H1 (cell line): Measurements from ENCODE around the gene FBXO41. TPM values are rescaled to one million over a fixed set of nuclear protein-coding genes. Genes with fewer than 3 reads are reported as not detected.

ENCODE experiments used
- CTCF ChIA-PET: fragments of 300-600 bp; sonication (Branson Sonifier 250); formaldehyde crosslinking; loops from one replicate; lab custom pipeline; 2021; ENCODE audit not compliant: partially characterized antibody; lab: Charles Lee
- POLR2A ChIA-PET: fragments of 300-600 bp; sonication (Branson Sonifier 250); formaldehyde crosslinking; loops from one replicate; lab custom pipeline; 2021; ENCODE audit warnings: inconsistent platforms; ENCODE audit not compliant: partially characterized antibody; lab: Charles Lee
- DNase-seq, 2 experiments: peaks; one replicate each; pipeline versions ENCODE4 v3.0.0 to v3.0.0-alpha.2; 2010 to 2022; ENCODE audit warnings: low spot score in 2 of 2, low read depth in 1 of 2, mixed read lengths in 1 of 2
- FAIRE-seq: peaks from 2 replicates; lab custom pipeline; 2011; peaks lifted over from hg19 to GRCh38; lab: Jason Lieb, UNC
- H2AFZ ChIP-seq: 2 replicates; pipeline ENCODE4 v1.8.1; 2012; ENCODE audit warnings: low read length, inconsistent platforms
- H2AK5ac ChIP-seq: 2 replicates; pipeline ENCODE4 v1.6.1; 2013; ENCODE audit warnings: low read depth, low read length
- H2BK120ac ChIP-seq: replicated peaks from 2 replicates; pipeline ENCODE3; 2013; ENCODE audit warnings: low read depth, low read length, inconsistent platforms
- H2BK12ac ChIP-seq: 2 replicates; pipeline ENCODE4 v1.6.1; 2013; ENCODE audit warnings: low read depth, low read length
- H2BK15ac ChIP-seq: 2 replicates; pipeline ENCODE4 v1.6.1; 2013; ENCODE audit warnings: low read length
- H2BK20ac ChIP-seq: 2 replicates; pipeline ENCODE4 v1.6.1; 2013; ENCODE audit warnings: low read length
- H2BK5ac ChIP-seq: 2 replicates; pipeline ENCODE4 v1.6.1; 2013; ENCODE audit warnings: low read depth, low read length
- H3K14ac ChIP-seq: 2 replicates; pipeline ENCODE4 v1.6.1; 2013; ENCODE audit warnings: inconsistent platforms; ENCODE audit not compliant: insufficient read length
- H3K18ac ChIP-seq: 2 replicates; pipeline ENCODE4 v1.6.1; 2013; ENCODE audit warnings: low read length; ENCODE audit errors: extremely low read depth
- H3K23ac ChIP-seq: 2 replicates; pipeline ENCODE4 v1.6.1; 2013; ENCODE audit warnings: inconsistent platforms; ENCODE audit not compliant: insufficient read length
- H3K23me2 ChIP-seq: 2 replicates; pipeline ENCODE4 v1.6.1; 2013; ENCODE audit warnings: low read depth, low read length
- H3K27ac ChIP-seq: 2 replicates; pipeline ENCODE4 v1.6.1; 2011; ENCODE audit warnings: low read depth, low read length, inconsistent platforms
- H3K27me3 ChIP-seq, 4 experiments: replicated peaks in 1 of 4; 1 replicate in 1 of 4; 2 replicates in 3 of 4; pipeline versions ENCODE4 v1.6.1 to v1.8.1; 2011 to 2013; ENCODE audit warnings: low read length in 3 of 4, mild to moderate bottlenecking in 3 of 4, inconsistent platforms in 2 of 4, mixed read lengths in 2 of 4, moderate library complexity in 1 of 4; ENCODE audit not compliant: control insufficient read depth in 3 of 4, insufficient read depth in 3 of 4; ENCODE audit errors: extremely low read depth in 1 of 4
- H3K36me3 ChIP-seq, 4 experiments: 2 replicates each; pipeline versions ENCODE4 v1.6.1 to v1.8.1; 2011 to 2013; ENCODE audit warnings: mild to moderate bottlenecking in 4 of 4, low read length in 3 of 4, moderate library complexity in 2 of 4, control low read depth in 1 of 4, inconsistent platforms in 1 of 4; ENCODE audit not compliant: insufficient read depth in 4 of 4, control insufficient read depth in 2 of 4
- H3K4ac ChIP-seq: replicated peaks from 2 replicates; pipeline ENCODE3; 2013; ENCODE audit warnings: low read length, low read depth, mixed read lengths, inconsistent platforms; ENCODE audit not compliant: insufficient read length
- H3K4me1 ChIP-seq, 4 experiments: replicated peaks in 1 of 4; 1 replicate in 1 of 4; 2 replicates in 3 of 4; pipeline versions ENCODE4 v1.6.1 to v1.8.1; 2011 to 2013; ENCODE audit warnings: low read length in 3 of 4, inconsistent platforms in 2 of 4, mixed read lengths in 1 of 4; ENCODE audit not compliant: insufficient read depth in 4 of 4, control insufficient read depth in 3 of 4
- H3K4me2 ChIP-seq, 2 experiments: 2 replicates each; pipeline versions ENCODE4 v1.6.1 to v1.8.1; 2011 to 2013; ENCODE audit warnings: low read depth in 2 of 2, low read length in 2 of 2, control low read depth in 1 of 2, inconsistent platforms in 1 of 2, mild to moderate bottlenecking in 1 of 2; ENCODE audit not compliant: insufficient read depth in 1 of 2
- H3K4me3 ChIP-seq, 4 experiments: fragments of 200-600, 300-600 bp in 1 of 4; sonication (generic), shearing (Covaris generic), sonication (Bioruptor Twin) in 1 of 4; 2 replicates each; pipeline versions ENCODE4 v1.5.1 to v1.8.1; 2011 to 2016; ENCODE audit warnings: low read length in 4 of 4, low read depth in 3 of 4, control low read depth in 2 of 4, inconsistent platforms in 2 of 4, mild to moderate bottlenecking in 2 of 4, mixed read lengths in 1 of 4, moderate library complexity in 1 of 4; ENCODE audit not compliant: insufficient read depth in 2 of 4; ENCODE audit errors: extremely low read depth in 1 of 4
- H3K56ac ChIP-seq: replicated peaks from 2 replicates; pipeline ENCODE3; 2013; ENCODE audit warnings: low read depth, mild to moderate bottlenecking, mixed read lengths, low read length, inconsistent platforms; ENCODE audit not compliant: insufficient read length
- H3K79me1 ChIP-seq: 2 replicates; pipeline ENCODE4 v1.6.1; 2013; ENCODE audit warnings: low read depth, low read length, control low read depth
- H3K79me2 ChIP-seq, 2 experiments: 2 replicates each; pipeline versions ENCODE4 v1.6.1 to v1.8.1; 2012 to 2013; ENCODE audit warnings: low read length in 2 of 2, mild to moderate bottlenecking in 2 of 2, inconsistent platforms in 1 of 2; ENCODE audit not compliant: insufficient read depth in 2 of 2, control insufficient read depth in 1 of 2
- H3K9ac ChIP-seq, 4 experiments: replicated peaks in 1 of 4; 1 replicate in 1 of 4; 2 replicates in 3 of 4; pipeline versions ENCODE4 v1.6.1 to v1.8.1; 2011 to 2013; ENCODE audit warnings: low read depth in 3 of 4, low read length in 3 of 4, control low read depth in 2 of 4, mild to moderate bottlenecking in 2 of 4, moderate library complexity in 2 of 4, inconsistent platforms in 1 of 4; ENCODE audit errors: extremely low read depth in 1 of 4
- H3K9me3 ChIP-seq, 2 experiments: 2 replicates each; pipeline versions ENCODE4 v1.6.1 to v1.8.1; 2012 to 2013; ENCODE audit warnings: mild to moderate bottlenecking in 2 of 2, moderate library complexity in 2 of 2, control low read depth in 1 of 2, inconsistent platforms in 1 of 2, low read depth in 1 of 2, low read length in 1 of 2, mixed read lengths in 1 of 2; ENCODE audit not compliant: insufficient read depth in 2 of 2
- H4K20me1 ChIP-seq, 2 experiments: replicated peaks in 1 of 2; 2 replicates each; pipeline versions ENCODE3 to v1.8.1; 2011 to 2013; ENCODE audit warnings: inconsistent platforms in 2 of 2, low read length in 2 of 2, mild to moderate bottlenecking in 1 of 2; ENCODE audit not compliant: insufficient read depth in 2 of 2, control insufficient read depth in 1 of 2
- H4K5ac ChIP-seq: 2 replicates; pipeline ENCODE4 v1.6.1; 2013; ENCODE audit warnings: low read length, low read depth, mixed read lengths, inconsistent platforms; ENCODE audit not compliant: insufficient read length
- H4K8ac ChIP-seq: 2 replicates; pipeline ENCODE4 v1.8.0; 2013; ENCODE audit warnings: mild to moderate bottlenecking, moderate library complexity, low read length, inconsistent platforms; ENCODE audit not compliant: insufficient read depth; ENCODE audit errors: extremely low read depth
- H4K91ac ChIP-seq: replicated peaks from 2 replicates; pipeline ENCODE3; 2013; ENCODE audit warnings: low read length, mixed read lengths, inconsistent platforms; ENCODE audit not compliant: insufficient read length
- POLR2AphosphoS5 ChIP-seq: IDR thresholded peaks from 2 replicates; pipeline ENCODE4 v1.6.1; 2011; ENCODE audit warnings: low read depth, low read length
- WGBS, 2 experiments: shearing (Covaris generic) in 1 of 2; methylation state at CpG; one replicate each; pipeline versions ENCODE4 v1.1.6 to v1.1.7; 2013 to 2015; ENCODE audit warnings: low lambda C conversion rate in 2 of 2, mixed read lengths in 2 of 2, inconsistent platforms in 1 of 2, low coverage in 1 of 2, missing lambda C conversion rate in 1 of 2; ENCODE audit not compliant: insufficient replicate concordance in 2 of 2, insufficient coverage in 1 of 2, insufficient read length in 1 of 2; ENCODE audit errors: extremely low coverage in 1 of 2, missing lambda C conversion rate in 1 of 2; 5-methylcytosine and 5-hydroxymethylcytosine counted together
- polyA plus RNA-seq, 7 experiments: library from polyadenylated mRNA; depleted of rRNA in 3 of 7; stranded (reverse) in 5 of 7; unstranded in 2 of 7; fragments of >200 nt in 5 of 7; fragments of 200-250 nt in 2 of 7; gene quantifications; 1 replicate in 5 of 7; 2 replicates in 1 of 7; 4 replicates in 1 of 7; pipeline versions ENCODE4 v1.2.1 to v1.2.3, GENCODE V29; 2011 to 2013; ENCODE audit warnings: missing spikeins in 2 of 7, mixed read lengths in 2 of 7
- total RNA-seq: library from RNA; stranded (reverse); fragmentation: NEBNext Ultra II Directional; extraction: Animal tissue kit (Norgen Biotek cat#: 25700); gene quantifications from 2 replicates; pipeline ENCODE4 v1.2.1, GENCODE V29; 2021
- TF ChIP-seq, protein P1 (sequence below): IDR thresholded peaks from 2 replicates; pipeline ENCODE4 v1.6.1; 2012; ENCODE audit warnings: inconsistent platforms

The FBXO41 gene
- total and polyA plus RNA-seq, 2 of the 8 experiments (the other 6 are each of a cell fraction or from before 2014, with no cell fraction given): 11.2 to 14.3 TPM

DNA sequence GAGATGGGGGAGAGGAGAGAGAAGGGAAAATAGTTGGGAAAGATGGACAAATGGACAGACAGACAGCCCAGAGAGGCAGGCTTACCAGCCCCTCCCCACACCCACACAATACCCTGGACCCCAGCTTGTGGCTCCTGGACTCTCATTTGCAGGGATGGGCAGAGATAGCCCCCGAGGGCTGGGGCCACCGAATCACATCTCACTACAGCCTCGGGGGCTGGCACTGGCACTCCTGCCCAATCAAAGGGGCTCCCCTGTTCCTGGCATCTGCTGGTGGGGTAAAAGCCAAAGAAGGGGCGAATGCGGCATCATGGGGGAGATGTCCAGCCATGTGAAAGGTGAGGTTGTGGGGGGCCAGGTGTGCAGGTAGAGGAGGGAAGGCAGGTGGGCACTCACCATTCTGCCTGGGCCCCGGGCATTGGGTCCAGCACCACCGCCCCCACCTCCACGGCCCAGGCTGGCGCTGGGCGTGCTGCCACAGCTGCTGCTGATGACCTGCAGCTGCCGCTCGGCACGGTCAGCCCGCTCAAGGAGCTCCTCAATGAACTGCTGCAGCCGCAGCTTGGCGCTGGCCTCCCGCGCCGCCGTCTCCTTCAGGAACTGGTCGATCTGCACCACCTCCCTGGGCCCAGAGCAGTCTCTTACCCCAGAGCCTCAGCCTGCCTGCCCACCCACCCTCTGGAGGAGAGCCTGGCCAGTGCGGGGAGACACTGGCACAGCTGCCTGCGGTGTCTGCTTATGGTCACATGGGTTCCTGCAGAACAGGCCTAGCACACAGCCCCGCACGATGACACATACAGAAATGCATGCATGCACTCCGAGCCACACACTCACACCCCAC is 18.0 kb downstream of the FBXO41 start:
- peaks cover 10% of the 10 kb centered on the region; the same call in 1 of the 2 replicates for H3K23me2 ChIP-seq
- no peak for DNase-seq
- H4K91ac ChIP-seq: no peak overlapping the region
- H2BK12ac ChIP-seq: no peak overlapping the region
- H4K5ac ChIP-seq: no peak overlapping the region
- FAIRE-seq: no peak
- H3K4me3 ChIP-seq: no peak overlapping the region
- H4K20me1 ChIP-seq: peaks cover 6 to 39% of the 10 kb centered on the region in 2 experiments
- CTCF ChIA-PET: interaction anchor here (1.2 kb wide), 1 partner anchor 23 kb away, joined by 6 read pairs; no protein-coding TSS in a partner anchor
- H3K36me3 ChIP-seq: peaks cover 0 to 11% (median 4%) of the 10 kb centered on the region in 4 experiments; a peak in 4 of 8 replicates
- no peak overlapping the region for H2BK15ac ChIP-seq
- no peak overlapping the region for H3K14ac ChIP-seq
- H3K9ac ChIP-seq: no peak overlapping the region
- no peak overlapping the region for H2BK20ac ChIP-seq
- no peak overlapping the region for H3K4ac ChIP-seq
- H2AFZ ChIP-seq: no peak overlapping the region
- H3K4me1 ChIP-seq: peaks cover 0 to 10% (median 6%) of the 10 kb centered on the region in 4 experiments; a peak in 5 of 7 replicates
- H2BK5ac ChIP-seq: no peak overlapping the region
- TF ChIP-seq, protein P1, sequence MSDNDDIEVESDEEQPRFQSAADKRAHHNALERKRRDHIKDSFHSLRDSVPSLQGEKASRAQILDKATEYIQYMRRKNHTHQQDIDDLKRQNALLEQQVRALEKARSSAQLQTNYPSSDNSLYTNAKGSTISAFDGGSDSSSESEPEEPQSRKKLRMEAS: no peak
- no peak for TF ChIP-seq POLR2AphosphoS5
- TF ChIP-seq, all 59 proteins: peak for 0
- Histone ChIP-seq H3K4me2 (no peak overlapping the region), H4K8ac (no peak overlapping the region), H2BK120ac (no peak overlapping the region), H3K18ac (no peak overlapping the region), H3K79me1 (peaks cover 7% of the 10 kb centered on the region; the same call in 1 of the 2 replicates), H3K27me3 (peaks cover 0 to 28% (median 21%) of the 10 kb centered on the region in 4 experiments; a peak in 6 of 7 replicates), H3K56ac (no peak overlapping the region), H3K79me2 (no peaks in the 10 kb centered on the region; a peak in 1 of 4 replicates), H3K27ac (no peak overlapping the region), H2AK5ac (no peak overlapping the region), H3K9me3 (no peaks in the 10 kb centered on the region), H3K23ac (no peak overlapping the region)
- POLR2A ChIA-PET: interaction anchor here (1.6 to 4.6 kb wide), 3 partner anchors 9 to 32 kb away, joined by 4 to 22 read pairs (median 22); partner anchors contain the start of gene CCT7
- 90% methylated on average over 19 of the region's 26 CpGs; no CpG with 5 or more reads in 1 of the 2 experiments for WGBS, 2 experiments
